Keratinocyte (primary cell): ENCODE measurements around the gene ARMS2. TPM values are rescaled to one million over a fixed set of nuclear protein-coding genes. Genes with fewer than 3 reads are reported as not detected.

ENCODE experiments used
- DNase-seq: peaks from one replicate; pipeline ENCODE4 v3.0.0-alpha.2; 2011; ENCODE audit warnings: low read depth, missing footprints, low spot score
- FAIRE-seq: peaks from 2 replicates; lab custom pipeline; 2011; peaks lifted over from hg19 to GRCh38; lab: Jason Lieb, UNC
- H2AFZ ChIP-seq: 2 replicates; pipeline ENCODE4 v1.6.0; 2012; ENCODE audit warnings: low read length, control low read depth, inconsistent platforms; ENCODE audit not compliant: control insufficient read depth
- H3K27ac ChIP-seq: 2 replicates; pipeline ENCODE4 v1.5.1; 2011; ENCODE audit warnings: low read length; ENCODE audit not compliant: control insufficient read depth, insufficient read depth
- H3K27me3 ChIP-seq: 3 replicates; pipeline ENCODE4 v1.6.0; 2011; ENCODE audit warnings: low read length; ENCODE audit not compliant: control insufficient read depth, insufficient read depth; ENCODE audit errors: extremely low read depth
- H3K36me3 ChIP-seq, 2 experiments: 2 replicates in 1 of 2; 3 replicates in 1 of 2; pipeline ENCODE4 v1.5.1; 2011; ENCODE audit warnings: low read length in 2 of 2, mild to moderate bottlenecking in 1 of 2; ENCODE audit not compliant: control insufficient read depth in 2 of 2, insufficient read depth in 2 of 2; ENCODE audit errors: extremely low read depth in 1 of 2
- H3K4me1 ChIP-seq: 3 replicates; pipeline ENCODE4 v1.5.1; 2011; ENCODE audit warnings: low read length; ENCODE audit not compliant: control insufficient read depth, insufficient read depth; ENCODE audit errors: extremely low read depth
- H3K4me2 ChIP-seq: 3 replicates; pipeline ENCODE4 v1.6.0; 2011; ENCODE audit warnings: low read depth, low read length; ENCODE audit not compliant: control insufficient read depth, insufficient read depth; ENCODE audit errors: extremely low read depth
- H3K4me3 ChIP-seq, 3 experiments: fragments of 200-600 bp in 1 of 3; sonication (generic) in 1 of 3; 2 replicates in 2 of 3; 3 replicates in 1 of 3; pipeline ENCODE4 v1.5.1; 2011 to 2016; ENCODE audit warnings: low read length in 3 of 3, mild to moderate bottlenecking in 3 of 3, control low read depth in 2 of 3, inconsistent platforms in 1 of 3, low read depth in 1 of 3, mixed read lengths in 1 of 3, mixed run types in 1 of 3, moderate library complexity in 1 of 3; ENCODE audit not compliant: control insufficient read depth in 2 of 3, insufficient read depth in 2 of 3; ENCODE audit errors: extremely low read depth in 1 of 3
- H3K79me2 ChIP-seq: 2 replicates; pipeline ENCODE4 v1.6.0; 2012; ENCODE audit warnings: low read length; ENCODE audit not compliant: control insufficient read depth, insufficient read depth
- H3K9ac ChIP-seq: 3 replicates; pipeline ENCODE4 v1.6.0; 2011; ENCODE audit warnings: low read length; ENCODE audit not compliant: control insufficient read depth, insufficient read depth; ENCODE audit errors: extremely low read depth
- H3K9me1 ChIP-seq: 3 replicates; pipeline ENCODE4 v1.6.0; 2011; ENCODE audit warnings: low read length; ENCODE audit not compliant: control insufficient read depth, insufficient read depth; ENCODE audit errors: extremely low read depth
- H3K9me3 ChIP-seq: 2 replicates; pipeline ENCODE4 v1.5.1; 2012; ENCODE audit warnings: low read depth, low read length; ENCODE audit not compliant: control insufficient read depth
- H4K20me1 ChIP-seq: 3 replicates; pipeline ENCODE4 v1.6.0; 2011; ENCODE audit warnings: low read length; ENCODE audit not compliant: control insufficient read depth, insufficient read depth; ENCODE audit errors: extremely low read depth
- EZH2 ChIP-seq: IDR thresholded peaks from one replicate; pipeline ENCODE4 v1.6.1; 2012; ENCODE audit warnings: inconsistent platforms, mild to moderate bottlenecking, low read length, moderate library complexity
- dilution Hi-C: fragments of 300-500 bp; cut with MboI; formaldehyde crosslinking; loops from one replicate; pipeline ENCODE4 v1.7.0; 2020; ENCODE audit warnings: low sequenced_read_pairs; ENCODE audit not compliant: extremely low pct_ligation_motif_present
- polyA plus RNA-seq, 5 experiments: library from polyadenylated mRNA; depleted of rRNA in 3 of 5; stranded (reverse) in 3 of 5; stranded (forward) in 1 of 5; unstranded in 1 of 5; fragments of >200 nt; gene quantifications; 1 replicate in 1 of 5; 2 replicates in 3 of 5; 3 replicates in 1 of 5; pipeline versions ENCODE4 v1.2.1 to v1.2.3, GENCODE V29; 2011 to 2012; ENCODE audit warnings: missing spikeins in 2 of 5, low read depth in 1 of 5, low replicate concordance in 1 of 5
- TF ChIP-seq, protein P1 (sequence below), 3 experiments: IDR thresholded peaks in 1 of 3; conservative IDR thresholded peaks in 1 of 3; optimal IDR thresholded peaks in 1 of 3; 2 replicates in 2 of 3; 3 replicates in 1 of 3; pipeline versions ENCODE3 to v1.5.1; 2011; ENCODE audit warnings: low read length in 3 of 3, mild to moderate bottlenecking in 3 of 3, moderate library complexity in 2 of 3, control low read depth in 1 of 3, inconsistent platforms in 1 of 3; ENCODE audit not compliant: insufficient read depth in 2 of 3; ENCODE audit errors: extremely low read depth in 1 of 3

ARMS2 gene
- polyA plus RNA-seq, 1 donor (not counting 4 experiments of a cell fraction or from before 2014, with no cell fraction given), result 0.08 TPM

- no peaks in the 10 kb centered on the region for H3K9me3 ChIP-seq
- no peak overlapping the region for H3K4me2 ChIP-seq
- dilution Hi-C loops, result no loop called here
- H3K9ac ChIP-seq, result no peak overlapping the region
- H2AFZ ChIP-seq, result no peak overlapping the region
- TF ChIP-seq, protein P1, sequence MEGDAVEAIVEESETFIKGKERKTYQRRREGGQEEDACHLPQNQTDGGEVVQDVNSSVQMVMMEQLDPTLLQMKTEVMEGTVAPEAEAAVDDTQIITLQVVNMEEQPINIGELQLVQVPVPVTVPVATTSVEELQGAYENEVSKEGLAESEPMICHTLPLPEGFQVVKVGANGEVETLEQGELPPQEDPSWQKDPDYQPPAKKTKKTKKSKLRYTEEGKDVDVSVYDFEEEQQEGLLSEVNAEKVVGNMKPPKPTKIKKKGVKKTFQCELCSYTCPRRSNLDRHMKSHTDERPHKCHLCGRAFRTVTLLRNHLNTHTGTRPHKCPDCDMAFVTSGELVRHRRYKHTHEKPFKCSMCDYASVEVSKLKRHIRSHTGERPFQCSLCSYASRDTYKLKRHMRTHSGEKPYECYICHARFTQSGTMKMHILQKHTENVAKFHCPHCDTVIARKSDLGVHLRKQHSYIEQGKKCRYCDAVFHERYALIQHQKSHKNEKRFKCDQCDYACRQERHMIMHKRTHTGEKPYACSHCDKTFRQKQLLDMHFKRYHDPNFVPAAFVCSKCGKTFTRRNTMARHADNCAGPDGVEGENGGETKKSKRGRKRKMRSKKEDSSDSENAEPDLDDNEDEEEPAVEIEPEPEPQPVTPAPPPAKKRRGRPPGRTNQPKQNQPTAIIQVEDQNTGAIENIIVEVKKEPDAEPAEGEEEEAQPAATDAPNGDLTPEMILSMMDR (optimal IDR thresholded peaks at IDR 0.05 in 1 of 3, IDR thresholded peaks at IDR 0.05 in 1 of 3, conservative IDR thresholded peaks at IDR 0.05 in 1 of 3; ENCODE audit: extremely low read depth in 1 of 3, insufficient read depth in 2 of 3, low read length in 3 of 3), result no peak
- TF ChIP-seq EZH2, result no peak
- DNase-seq, result no peak
- H3K4me1 ChIP-seq, result peaks cover 30% of the 10 kb centered on the region
- no peaks in the 10 kb centered on the region for H3K9me1 ChIP-seq
- no peaks in the 10 kb centered on the region for H4K20me1 ChIP-seq
- H3K4me3 ChIP-seq, result no peak overlapping the region
- no peak for FAIRE-seq
- H3K36me3 ChIP-seq, result peaks cover 10 to 25% of the 10 kb centered on the region in 2 experiments
- H3K79me2 ChIP-seq, result peaks cover 3% of the 10 kb centered on the region
- H3K27ac ChIP-seq, result no peak overlapping the region
- H3K27me3 ChIP-seq, result no peaks in the 10 kb centered on the region
Measured at GRCh38 chr10:122498521-122498920, 44.1 kb downstream of the ARMS2 start.

DNA sequence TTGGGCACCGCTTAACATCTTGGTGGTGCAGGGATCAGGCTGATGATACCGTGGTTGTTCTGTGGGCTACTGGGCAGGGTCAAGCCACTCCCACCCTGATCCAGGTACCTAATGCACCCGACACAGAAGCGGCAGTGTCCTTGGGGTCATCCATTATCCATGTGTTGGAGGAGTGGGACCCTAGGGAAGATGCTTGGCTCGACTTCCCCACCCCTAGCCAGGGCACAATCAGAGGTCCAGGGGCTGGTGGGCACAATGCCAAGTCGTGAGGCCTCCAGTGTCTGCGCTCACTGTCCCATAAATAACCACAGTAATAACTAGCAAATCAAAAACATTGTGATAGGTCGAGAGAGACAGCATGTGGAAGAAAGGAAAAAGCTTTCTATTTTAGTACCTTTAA lies 44.6 kb downstream of the ARMS2 start:
- no peak overlapping the region for H3K4me2 ChIP-seq
- TF ChIP-seq EZH2, result no peak
- TF ChIP-seq, protein P1 (optimal IDR thresholded peaks at IDR 0.05 in 1 of 3, IDR thresholded peaks at IDR 0.05 in 1 of 3, conservative IDR thresholded peaks at IDR 0.05 in 1 of 3; ENCODE audit: extremely low read depth in 1 of 3, insufficient read depth in 2 of 3, low read length in 3 of 3), result no peak
- no peaks in the 10 kb centered on the region for H4K20me1 ChIP-seq
- dilution Hi-C loops, result no loop called here
- FAIRE-seq (no peak), DNase-seq (no peak)
- no peak overlapping the region for H2AFZ ChIP-seq
- H3K9ac ChIP-seq, result no peak overlapping the region
- H3K4me3 ChIP-seq, result no peak overlapping the region
- H3K4me1 ChIP-seq, result peaks cover 26% of the 10 kb centered on the region
- H3K79me2 ChIP-seq, result peaks cover 3% of the 10 kb centered on the region
- no peaks in the 10 kb centered on the region for H3K27me3 ChIP-seq
- H3K9me3 ChIP-seq, result no peaks in the 10 kb centered on the region
- H3K36me3 ChIP-seq, result peaks cover 10 to 25% of the 10 kb centered on the region in 2 experiments
- H3K27ac ChIP-seq, result no peak overlapping the region
- no peaks in the 10 kb centered on the region for H3K9me1 ChIP-seq
